GM12873 (cell line): ENCODE results near the gene GALNT8.

Source experiments
- CTCF ChIP-seq: IDR thresholded peaks from 2 replicates; pipeline ENCODE4 v1.5.1; 2012; ENCODE audit warnings: low read depth, mild to moderate bottlenecking, moderate library complexity, low read length, control low read depth; ENCODE audit not compliant: insufficient read depth; ENCODE audit errors: missing control alignments

GALNT8 gene

GRCh38 chr12:4719821-4720636 lies at the start of gene GALNT8:
Gene GALNT8 (plus strand): TSS chr12:4720400. CDS start chr12:4720678, 278 bp downstream.
- TF ChIP-seq CTCF = no peak

- TF ChIP-seq CTCF = no peak
These were observed 40.5 kb upstream of the GALNT8 start for GRCh38 chr12:4679711-4680110.

GRCh38 chr12:4681732-4682131 lies 38.5 kb upstream of the GALNT8 start:
- TF ChIP-seq CTCF = no peak

GRCh38 chr12:4685317-4685716 lies 34.9 kb upstream of the GALNT8 start:
- no peak for TF ChIP-seq CTCF

- TF ChIP-seq CTCF = no peak
These were observed 29.4 kb upstream of the GALNT8 start for GRCh38 chr12:4690760-4691159.

GRCh38 chr12:4700621-4701026 lies 19.6 kb upstream of the GALNT8 start:
- TF ChIP-seq CTCF = no peak

- TF ChIP-seq CTCF = no peak
These were observed 18.6 kb upstream of the GALNT8 start for GRCh38 chr12:4701395-4702190.
